Thyroid gland (tissue), 4 donors: ENCODE data around the gene ZCCHC17.

Source experiments
- CTCF ChIP-seq, 6 experiments: fragments of 200-600 bp in 3 of 6; fragments of 450-650 bp in 3 of 6; sonication (generic) in 3 of 6; IDR thresholded peaks; one replicate each; pipeline ENCODE4 v1.5.1; 2016 to 2019; ENCODE audit warnings: antibody characterized with exemption in 6 of 6, mild to moderate bottlenecking in 2 of 6, inconsistent platforms in 1 of 6, moderate library complexity in 1 of 6
- POLR2A ChIP-seq, 2 donors: fragments of 450-650 bp; IDR thresholded peaks; one replicate each; pipeline ENCODE4 v1.6.1; 2017; ENCODE audit warnings: antibody characterized with exemption in 2 of 2, mild to moderate bottlenecking in 2 of 2, moderate library complexity in 1 of 2

GRCh38 chr1:31361607-31362006 is 64.8 kb downstream of the ZCCHC17 start:
- TF ChIP-seq CTCF (IDR thresholded peaks at IDR 0.05) (no peak), POLR2A (IDR thresholded peaks at IDR 0.05) (no peak)
